ENCODE data around the gene OTOF.

The OTOF gene

DNA sequence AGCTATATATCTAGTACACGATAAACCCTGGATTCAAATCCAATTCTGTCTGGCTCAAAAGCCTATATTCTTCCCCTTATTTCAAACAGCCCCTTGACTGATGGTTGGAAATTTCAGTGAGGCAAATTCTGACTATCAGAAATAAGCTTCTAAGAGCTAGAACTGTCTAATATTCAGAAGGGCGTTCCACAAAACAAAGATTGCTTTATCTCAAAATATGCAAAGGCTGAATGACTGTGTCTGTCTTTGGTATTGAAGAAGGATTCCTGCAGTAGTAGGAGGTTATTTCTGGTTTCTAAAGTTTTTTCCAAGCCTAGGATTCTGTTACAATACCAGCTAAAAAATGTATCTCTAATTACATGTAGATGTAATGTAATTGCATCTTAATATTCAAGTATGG, 45.1 kb downstream of the OTOF start:
- intact Hi-C loops (cut with DNase I) = no loop called here
- DNase-seq = no peak

GRCh38 chr2:26432363-26432762, 45.6 kb downstream of the OTOF start:
- no peak for DNase-seq
- intact Hi-C loops (cut with DNase I) = no loop called here

GRCh38 chr2:26430826-26431225, 47.1 kb downstream of the OTOF start:
- intact Hi-C loops (cut with DNase I) = no loop called here
- no peak for DNase-seq

DNA sequence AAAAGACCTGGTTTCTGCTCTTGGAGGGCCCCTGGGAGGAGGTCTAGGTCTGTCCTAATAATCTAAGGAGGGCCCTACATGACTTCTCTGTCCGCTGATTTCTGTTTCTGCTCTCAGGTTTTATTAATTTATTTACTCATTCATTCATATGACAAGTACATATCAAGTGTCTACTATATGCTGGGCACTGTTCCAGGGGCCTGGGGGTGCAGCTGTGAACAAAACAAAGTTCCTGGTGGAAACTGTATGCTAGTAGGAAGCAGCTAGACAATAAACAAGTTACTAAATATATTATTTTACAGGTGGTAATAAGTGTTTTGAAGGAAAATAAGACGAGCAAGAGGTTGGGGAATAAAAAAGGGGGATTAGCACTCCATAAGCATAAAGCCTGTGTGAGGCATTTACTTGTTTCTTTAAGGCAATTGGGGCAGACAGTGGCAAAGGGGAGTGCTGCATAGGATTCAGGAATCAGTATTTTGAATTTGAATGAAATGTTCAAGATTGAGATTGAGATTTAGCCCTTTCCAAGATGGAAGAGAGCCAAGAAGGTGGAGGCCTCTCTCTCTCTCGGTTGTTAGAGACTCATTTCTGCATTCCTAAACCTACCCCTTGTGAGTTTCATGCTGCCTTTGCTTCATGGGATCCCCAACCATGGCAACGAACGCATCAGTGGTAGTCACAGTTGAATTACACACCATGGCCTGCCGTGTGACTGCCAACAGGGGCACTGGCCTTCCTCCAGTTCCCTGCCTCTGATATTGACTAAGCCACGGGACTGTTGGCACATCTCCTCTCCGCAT, 47.9 kb downstream of the OTOF start:
- intact Hi-C loops (cut with DNase I) = no loop called here
- peak in 4 of 42 donors; percentile 4 to 46 (median 24) for DNase-seq

DNA sequence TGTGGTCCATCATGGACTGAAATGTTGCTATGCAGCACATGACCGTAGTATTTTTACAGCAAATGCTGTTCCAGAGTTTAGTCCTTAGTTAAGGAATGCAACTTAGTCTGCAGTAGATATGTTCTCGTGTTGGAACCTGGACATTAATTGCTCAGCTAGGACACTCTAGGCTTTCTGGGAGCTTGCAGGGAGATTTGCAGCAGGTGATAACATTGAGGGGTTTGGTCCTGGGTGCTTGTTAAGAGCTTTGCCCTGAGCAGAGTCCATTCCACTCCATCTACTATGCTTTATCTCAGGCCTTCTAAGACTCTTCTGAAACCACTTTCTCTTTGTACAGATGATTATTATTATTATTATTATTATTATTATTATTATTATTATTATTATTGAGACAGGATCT, 49.1 kb downstream of the OTOF start:
- DNase-seq = no peak
- intact Hi-C loops (cut with DNase I) = no loop called here

GRCh38 chr2:26424221-26424620, 53.7 kb downstream of the OTOF start:
- no peak for DNase-seq
- intact Hi-C loops (cut with DNase I) = no loop called here

DNA sequence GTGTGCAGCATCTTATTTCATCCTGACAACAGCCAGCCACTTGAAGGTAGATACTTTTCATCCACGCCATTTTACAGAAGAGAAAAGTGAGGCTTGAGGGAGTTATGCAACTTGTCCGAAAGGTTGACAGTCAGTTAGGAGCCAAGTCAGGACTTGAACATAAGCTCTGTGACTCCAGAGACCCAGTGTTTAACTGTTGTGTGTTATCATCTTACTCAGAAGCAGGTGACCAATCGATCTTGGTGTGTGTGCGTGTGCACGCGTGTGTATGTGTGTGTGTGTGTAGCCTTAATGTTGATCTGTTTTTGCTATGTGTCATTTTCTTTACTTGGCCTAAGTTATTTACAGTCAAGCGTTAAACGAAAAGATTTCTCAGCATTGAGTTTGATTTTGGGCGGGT, 54.2 kb downstream of the OTOF start:
- DNase-seq = no peak
- intact Hi-C loops (cut with DNase I) = no loop called here

DNA sequence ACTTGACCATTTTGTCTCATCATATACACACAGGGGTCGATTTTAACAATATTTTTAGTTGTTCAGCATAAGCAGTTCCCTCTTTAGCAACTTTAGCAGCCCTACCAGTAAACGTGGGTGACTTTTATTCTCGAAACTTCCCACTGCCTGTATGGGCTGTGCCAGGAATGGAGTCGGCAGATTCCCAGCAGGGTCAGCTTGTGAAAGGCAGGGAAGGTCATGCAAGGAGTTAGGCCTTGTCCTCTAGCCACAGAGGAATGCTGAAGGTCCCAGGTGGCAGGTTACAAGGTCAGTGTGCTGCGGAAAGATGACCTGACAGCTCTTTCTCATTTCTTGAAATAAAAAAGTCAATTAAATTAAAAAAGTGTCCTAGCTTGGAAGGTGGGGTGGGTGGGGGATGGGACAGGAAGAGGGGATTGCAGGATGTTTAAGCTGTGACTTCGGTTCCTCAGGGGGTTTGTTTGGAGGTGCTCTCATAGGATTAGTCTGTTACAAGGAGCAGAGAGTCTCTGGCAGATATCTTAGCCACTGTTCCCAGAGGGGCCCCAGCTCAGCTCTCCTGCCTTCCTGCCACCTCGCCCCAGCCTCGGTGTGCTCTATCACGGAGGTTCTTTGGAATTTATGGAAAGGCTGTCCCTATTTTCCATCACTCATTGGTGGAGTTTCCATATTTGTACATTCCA, 54.8 kb downstream of the OTOF start:
- DNase-seq = no peak
- intact Hi-C loops (cut with DNase I) = no loop called here

DNA sequence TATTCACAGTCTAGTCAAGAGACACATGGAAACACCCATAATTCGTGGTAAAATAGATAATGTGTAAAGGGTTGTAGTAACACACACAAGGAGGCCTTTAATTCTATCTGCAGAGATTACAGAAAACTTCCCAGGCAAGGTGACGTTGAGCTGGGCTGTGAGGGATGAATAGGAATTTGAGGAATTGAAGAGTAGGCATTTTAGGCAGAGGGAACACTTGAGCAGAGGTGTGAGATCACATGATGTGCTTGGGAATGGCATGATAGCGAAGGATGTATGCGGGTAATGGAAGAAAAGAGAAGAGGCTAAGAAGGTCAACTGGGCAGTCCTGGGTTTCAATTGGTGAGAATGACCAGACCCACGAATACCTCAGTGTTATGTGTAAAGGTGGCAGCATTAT, 56.0 kb downstream of the OTOF start:
- intact Hi-C loops (cut with DNase I) = no loop called here
- DNase-seq = no peak

DNA sequence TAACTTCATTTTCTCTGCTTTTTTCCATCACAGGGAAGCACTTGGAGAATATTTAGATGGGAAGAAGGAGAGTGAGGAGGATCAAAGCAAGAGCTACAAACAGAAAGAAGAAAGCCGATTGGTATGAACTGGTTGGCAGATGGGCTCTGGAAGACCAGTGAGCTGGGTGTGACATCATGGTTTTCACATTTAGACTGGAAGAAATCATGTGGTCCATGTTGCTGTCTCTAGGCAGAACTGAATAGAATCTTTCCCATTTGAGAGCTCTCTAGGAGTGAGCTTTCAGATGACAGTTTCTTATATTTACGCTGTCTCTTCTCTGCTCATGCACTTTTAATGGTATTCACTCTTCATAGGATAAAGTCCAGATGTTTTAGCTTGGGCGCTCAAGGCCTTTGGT, 63.6 kb downstream of the OTOF start:
- DNase-seq = no peak

GRCh38 chr2:26412091-26412673, 65.7 kb downstream of the OTOF start:
- intact Hi-C loops (cut with DNase I) = no loop called here

More for the DNA sequence above, 63.6 kb downstream of the OTOF start:
- intact Hi-C loops (cut with DNase I) = no loop called here

DNA sequence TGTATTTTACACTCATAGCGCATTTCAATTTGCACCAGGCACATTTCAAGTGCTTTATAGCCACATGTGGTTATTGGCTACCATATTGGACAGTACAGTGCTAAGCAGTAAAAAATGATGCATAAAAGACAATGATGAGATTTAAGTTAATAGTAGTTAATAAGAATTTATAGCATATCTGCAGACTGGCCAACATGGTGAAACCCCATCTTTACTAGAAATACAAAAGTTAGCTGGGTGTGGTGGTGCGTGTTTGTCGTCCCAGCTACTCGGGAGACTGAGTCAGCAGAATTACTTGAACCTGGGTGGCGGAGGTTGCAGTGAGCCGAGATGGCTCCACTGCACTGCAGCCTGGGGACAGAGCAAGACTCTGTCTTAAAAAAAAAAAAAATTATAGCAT, 66.5 kb downstream of the OTOF start:
- intact Hi-C loops (cut with DNase I) = no loop called here
- DNase-seq = no peak

More at GRCh38 chr2:26412091-26412673, 65.7 kb downstream of the OTOF start:
- no peak for DNase-seq

DNA sequence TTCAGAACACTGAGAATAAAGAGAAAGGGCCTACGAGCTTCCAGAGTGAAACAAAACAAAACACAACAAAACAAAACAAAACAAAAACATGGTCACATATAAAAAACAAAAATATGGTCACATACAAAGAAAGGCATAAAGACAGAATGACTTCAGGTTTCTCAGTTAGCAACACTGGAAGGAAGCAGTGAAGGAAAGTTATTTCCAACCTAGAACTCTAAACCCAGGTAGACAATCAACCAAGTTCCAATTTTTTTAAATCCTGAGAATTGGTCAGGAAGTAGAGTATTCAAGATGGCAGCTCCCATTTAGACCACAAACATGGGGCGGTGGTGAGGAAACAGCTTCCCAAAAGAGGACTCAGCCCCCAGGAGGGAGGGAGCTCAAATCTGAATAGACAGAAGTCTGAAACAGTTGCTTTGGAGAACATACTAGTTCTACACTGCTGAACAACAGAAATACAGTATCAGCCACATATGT, 67.1 kb downstream of the OTOF start:
- no peak for DNase-seq
- intact Hi-C loops (cut with DNase I) = no loop called here

DNA sequence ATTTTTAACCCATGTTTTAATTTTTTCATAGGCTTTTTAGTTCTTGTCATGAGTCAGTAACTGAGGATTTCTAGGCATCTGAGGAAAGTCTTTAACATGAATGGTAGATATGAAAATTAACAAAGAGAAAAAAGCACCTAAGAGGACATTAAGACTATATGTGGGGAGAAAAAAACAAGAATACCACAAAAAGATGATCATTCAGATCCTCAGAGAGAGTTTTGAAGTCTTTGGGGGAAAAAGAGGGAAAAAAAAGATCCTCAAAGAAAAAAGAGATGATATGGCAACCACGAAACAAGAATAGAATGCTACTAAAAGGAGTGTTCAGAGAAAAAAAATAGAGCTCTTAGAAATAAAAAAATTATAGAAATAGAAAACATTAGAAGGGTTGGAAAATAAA, 68.1 kb downstream of the OTOF start:
- intact Hi-C loops (cut with DNase I) = no loop called here
- no peak for DNase-seq

DNA sequence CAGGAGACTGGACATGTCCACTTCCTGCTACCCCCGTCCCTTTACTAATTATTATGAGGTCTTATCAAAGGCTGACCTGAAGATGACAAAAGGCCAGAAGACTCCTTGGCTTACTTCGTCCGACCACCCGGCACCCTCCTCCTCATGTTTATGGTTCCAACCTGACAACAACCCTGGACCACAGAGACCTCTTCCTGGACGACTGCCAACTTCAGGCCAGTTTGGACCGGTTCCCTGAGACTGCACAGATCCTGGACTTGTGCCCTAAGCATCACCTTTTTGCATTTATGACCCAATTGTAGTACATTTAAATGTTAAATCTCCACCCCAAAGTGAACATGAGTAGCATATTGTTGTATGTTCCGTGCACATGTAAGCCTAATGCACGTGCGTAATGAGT, 70.4 kb downstream of the OTOF start:
- no peak for DNase-seq
- intact Hi-C loops (cut with DNase I) = no loop called here

Data from head of caudate nucleus (tissue), 42 donors.